Activated T-helper 1 cell treated with anti-CD3 and anti-CD28 coated beads, Interleukin-2, amount 50 U/mL, for 16 hours (primary cell): ENCODE data around the gene SPOCK1.

ENCODE experiments used
- DNase-seq, 2 donors: peaks; one replicate each; pipeline ENCODE4 v3.0.0-alpha.2; 2020; ENCODE audit warnings: low read depth in 1 of 2, low spot score in 1 of 2

SPOCK1 gene

DNA sequence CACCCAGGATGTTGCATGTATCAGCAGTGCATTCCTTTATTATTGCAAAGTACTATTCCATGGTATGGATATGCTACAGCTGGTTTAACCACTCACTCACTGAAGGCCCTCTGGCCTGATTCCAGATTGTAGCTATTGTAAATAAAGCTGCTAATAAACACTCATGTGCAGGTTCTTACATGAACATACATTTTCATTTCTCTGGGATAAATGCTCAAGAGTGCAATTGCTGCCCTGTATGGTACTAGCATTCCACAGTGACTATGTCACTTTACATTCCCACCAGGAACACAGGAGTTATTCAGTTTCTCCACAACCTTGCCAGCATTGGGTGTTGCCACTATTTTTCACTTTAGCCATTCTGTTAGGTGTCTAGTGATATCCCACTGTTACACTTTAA lies 267.6 kb downstream of the SPOCK1 start:
- no peak for DNase-seq

- DNase-seq = no peak
Measured at GRCh38 chr5:137228816-137229215, 270.3 kb downstream of the SPOCK1 start.

- DNase-seq = no peak
Measured at GRCh38 chr5:137226081-137226480, 273.0 kb downstream of the SPOCK1 start.

- DNase-seq = no peak
Measured at GRCh38 chr5:137223324-137224295, 275.5 kb downstream of the SPOCK1 start.

- no peak for DNase-seq
Measured at GRCh38 chr5:137221943-137222342, 277.2 kb downstream of the SPOCK1 start.

- DNase-seq = no peak
Measured at GRCh38 chr5:137220523-137220927, 278.6 kb downstream of the SPOCK1 start.

DNA sequence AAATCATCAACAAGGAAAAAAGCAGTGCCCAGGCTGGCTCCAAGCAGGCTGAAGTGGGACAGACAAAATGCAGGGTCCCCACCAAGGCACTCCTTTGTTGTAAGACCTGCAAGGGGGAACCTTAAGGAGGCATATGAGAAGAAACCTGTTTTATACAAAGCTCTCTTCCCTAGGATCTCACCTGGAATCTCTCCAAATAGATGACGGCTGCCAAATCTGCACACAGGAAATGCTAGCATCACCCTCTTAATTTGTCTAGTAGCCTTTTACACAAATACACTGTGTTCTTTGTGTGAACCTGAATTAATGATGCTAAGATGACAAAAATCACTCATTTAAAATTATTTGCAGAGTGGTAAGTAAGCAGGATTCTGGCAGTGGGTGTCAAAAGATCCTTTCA lies 280.2 kb downstream of the SPOCK1 start:
- no peak for DNase-seq

- DNase-seq = no peak
Measured at GRCh38 chr5:137218471-137218870, 280.7 kb downstream of the SPOCK1 start.

GRCh38 chr5:137217599-137218200 lies 281.4 kb downstream of the SPOCK1 start:
- DNase-seq = no peak

- no peak for DNase-seq
Measured at GRCh38 chr5:137216976-137217598, 282.0 kb downstream of the SPOCK1 start.

GRCh38 chr5:137215780-137216179 lies 283.3 kb downstream of the SPOCK1 start:
- DNase-seq = no peak

GRCh38 chr5:137215261-137215660 lies 283.9 kb downstream of the SPOCK1 start:
- no peak for DNase-seq

DNA sequence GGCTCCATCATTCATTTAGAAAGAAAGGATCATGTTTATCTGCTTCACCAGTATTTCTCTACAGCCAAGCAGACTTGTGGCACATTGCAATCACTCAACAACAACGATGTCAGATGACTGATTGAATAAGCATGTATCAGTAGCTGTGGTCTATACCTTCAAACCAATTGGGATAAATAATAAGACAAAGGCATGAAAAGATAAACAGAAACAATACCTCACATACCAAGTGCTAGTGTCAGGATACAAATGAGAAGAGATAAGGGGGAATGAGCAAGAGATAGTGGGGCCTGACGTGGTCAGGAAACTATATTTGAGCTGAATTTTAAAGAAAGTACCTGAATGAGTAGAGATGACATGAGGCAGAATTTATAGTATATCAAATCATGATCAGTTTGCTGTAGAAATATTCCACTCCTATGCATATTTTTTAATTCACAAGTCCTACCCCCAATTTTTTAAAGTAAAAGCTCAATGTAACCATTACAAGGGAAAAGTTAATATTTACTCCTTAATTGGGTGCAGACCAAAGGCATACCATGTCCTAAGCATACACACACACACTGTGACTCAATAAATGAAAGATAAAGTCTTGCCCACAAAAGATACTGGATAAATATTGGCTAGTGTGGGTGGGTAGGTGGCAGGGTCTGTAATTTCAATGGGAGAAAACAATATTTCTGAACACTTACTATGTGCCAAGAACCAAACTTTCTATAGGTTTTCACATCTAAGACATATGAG lies 284.5 kb downstream of the SPOCK1 start:
- no peak for DNase-seq

- no peak for DNase-seq
Measured at GRCh38 chr5:137212471-137212870, 286.7 kb downstream of the SPOCK1 start.

GRCh38 chr5:137209232-137209809 lies 289.8 kb downstream of the SPOCK1 start:
- no peak for DNase-seq

DNA sequence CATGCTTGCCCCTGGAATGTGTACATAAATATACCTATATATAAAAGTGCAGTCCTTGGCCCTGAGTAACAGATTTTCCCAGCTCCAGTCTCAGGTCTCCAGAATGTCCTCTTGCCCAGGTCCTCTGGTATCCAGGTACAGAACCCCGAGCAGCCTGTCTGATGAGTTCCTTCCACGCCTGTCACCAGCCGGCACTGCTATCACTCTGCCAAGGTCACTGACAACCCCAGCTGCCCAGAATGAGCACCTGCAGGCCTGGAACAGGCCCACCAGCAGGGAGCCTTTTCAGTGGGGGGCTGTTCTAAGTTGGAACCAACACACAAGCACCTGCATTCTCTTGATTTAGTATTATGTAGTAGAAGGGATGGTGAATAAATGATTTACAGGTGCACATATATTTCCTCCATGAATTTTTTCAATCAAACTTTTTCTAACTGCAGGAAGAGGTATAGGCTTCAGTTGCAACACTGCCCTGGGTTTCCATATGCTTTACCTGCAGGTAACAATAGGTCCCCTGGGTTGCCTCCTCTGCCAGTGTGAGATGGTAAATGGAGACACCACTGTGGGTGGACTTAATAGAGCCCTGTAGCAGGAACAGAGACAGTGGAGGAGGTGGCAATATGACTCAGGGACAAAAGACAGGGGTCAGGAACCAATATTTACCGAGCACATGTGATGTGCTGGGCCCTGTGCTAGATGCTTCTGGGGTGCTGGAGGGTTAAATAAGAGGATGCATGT lies 291.9 kb downstream of the SPOCK1 start:
- no peak for DNase-seq

- no peak for DNase-seq
Measured at GRCh38 chr5:137206030-137206715, 293.0 kb downstream of the SPOCK1 start.

DNA sequence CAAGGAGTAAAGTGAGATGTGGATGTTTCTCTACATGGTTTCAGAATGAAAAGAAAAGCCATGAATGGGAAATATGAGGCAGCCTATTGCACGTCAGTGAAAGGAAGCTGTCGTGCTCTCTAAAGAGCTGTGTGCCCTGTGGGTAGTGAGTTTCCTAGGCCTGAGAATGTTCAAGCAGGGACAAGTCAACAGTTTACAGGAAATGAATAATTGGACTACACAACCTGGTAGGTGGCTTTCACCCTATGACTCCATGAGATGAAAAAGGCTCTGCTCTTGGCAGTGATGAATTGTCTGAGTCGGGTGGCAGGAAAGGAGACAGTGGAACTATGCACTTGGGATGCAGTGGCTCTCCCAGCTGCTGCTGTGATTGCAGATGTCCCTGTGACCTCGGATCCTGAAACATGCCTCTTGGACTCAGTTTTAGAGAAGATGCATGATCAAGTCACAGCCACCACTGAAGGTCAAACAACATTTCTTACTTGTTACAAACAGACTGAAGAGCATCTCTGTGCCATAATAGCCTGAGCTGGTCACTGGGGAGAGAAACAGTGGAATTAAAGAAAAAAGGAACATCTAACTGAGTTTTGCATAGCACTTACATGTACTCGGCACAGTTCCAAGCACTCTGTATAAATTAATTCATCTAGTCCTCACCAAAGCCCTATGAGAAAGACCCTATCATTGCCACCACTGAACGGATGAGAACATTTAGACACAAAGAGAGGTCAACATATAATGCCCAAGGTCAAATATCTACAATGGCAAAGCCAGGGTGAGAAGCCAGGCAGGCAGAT lies 293.7 kb downstream of the SPOCK1 start:
- DNase-seq = no peak
